H54 (cell line): ENCODE results near the gene PPDPF.
"Not testable (repeated sequence)": the region's sequence is repeated elsewhere in the genome, so short reads cannot be mapped to it uniquely, and the experiment has no call there.

ENCODE experiments used
- DNase-seq: peaks from one replicate; pipeline ENCODE4 v3.0.0; 2011; ENCODE audit warnings: low spot score, mixed read lengths; ENCODE audit not compliant: insufficient read length
- FAIRE-seq: peaks from 3 replicates; lab custom pipeline; 2011; peaks lifted over from hg19 to GRCh38; lab: Jason Lieb, UNC
- POLR2A ChIP-seq: IDR thresholded peaks from 2 replicates; pipeline ENCODE4 v1.6.1; 2011; ENCODE audit warnings: low read depth, mild to moderate bottlenecking, low read length

Gene PPDPF, protein sequence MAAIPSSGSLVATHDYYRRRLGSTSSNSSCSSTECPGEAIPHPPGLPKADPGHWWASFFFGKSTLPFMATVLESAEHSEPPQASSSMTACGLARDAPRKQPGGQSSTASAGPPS

DNA sequence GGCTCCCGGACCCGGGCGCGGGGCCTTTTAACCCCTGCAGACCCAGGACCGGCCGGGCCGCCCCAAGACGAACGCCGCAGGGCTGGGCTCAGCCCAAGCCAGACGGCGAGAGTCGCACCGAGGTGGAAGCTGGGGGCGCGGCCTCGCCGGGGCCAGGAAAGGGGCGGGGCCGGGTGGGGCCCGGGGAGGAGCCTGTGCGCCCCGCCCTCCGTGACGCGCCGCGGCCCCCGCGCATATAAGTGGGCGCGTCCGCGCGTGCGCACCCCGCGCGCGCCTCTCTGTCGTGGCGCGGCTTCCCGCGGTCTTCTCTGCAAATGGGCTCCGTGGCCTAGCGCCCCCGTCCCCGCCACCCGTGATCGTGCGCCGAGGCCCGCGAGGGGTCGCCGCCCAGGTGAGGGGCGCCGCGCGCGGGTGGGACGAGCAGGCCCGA is at the start of gene PPDPF:
PPDPF (plus strand) TSS at position 262 of the 430 bp plus-strand sequence. CDS start 544 bp downstream, outside the sequence.
- FAIRE-seq (no peak), DNase-seq (peak; percentile 85)
- peak; percentile 96 for TF ChIP-seq POLR2A

DNA sequence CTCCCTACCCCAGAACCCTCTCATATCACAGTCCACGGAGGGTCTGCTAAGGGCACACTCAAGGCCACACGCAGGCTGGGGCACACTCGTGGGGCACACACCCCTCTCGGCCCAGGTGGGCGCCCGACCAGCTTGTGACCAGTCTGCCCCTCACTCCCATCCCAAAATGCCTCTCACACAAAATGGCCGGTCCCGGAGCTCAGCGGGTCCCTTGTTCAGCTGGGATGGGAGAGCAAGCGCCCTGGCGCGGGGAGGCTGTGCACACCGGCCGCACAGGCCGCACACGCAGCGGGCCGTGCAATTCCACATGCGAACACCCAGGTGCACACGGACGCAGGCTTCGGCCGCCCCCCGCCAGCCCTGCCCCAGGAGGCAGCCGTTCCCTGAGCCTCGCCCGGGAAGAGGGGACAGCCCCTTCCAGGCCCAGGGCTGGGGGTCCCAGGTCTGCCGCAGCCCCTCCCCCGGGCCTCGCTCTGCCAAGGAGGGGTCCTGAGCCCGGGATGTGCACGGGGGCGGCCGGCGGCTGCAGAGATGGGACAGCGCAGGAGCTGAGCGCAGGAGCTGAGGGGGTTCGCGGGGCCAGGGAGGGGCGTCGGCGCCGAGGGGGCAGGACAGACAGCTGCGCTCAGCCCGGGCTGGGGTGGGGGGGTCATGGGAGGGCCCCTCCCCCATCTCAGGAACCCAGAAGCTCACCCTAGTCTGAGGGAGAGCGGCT is 49.4 kb upstream of the PPDPF start:
- TF ChIP-seq POLR2A = no peak
- no peak for DNase-seq

DNA sequence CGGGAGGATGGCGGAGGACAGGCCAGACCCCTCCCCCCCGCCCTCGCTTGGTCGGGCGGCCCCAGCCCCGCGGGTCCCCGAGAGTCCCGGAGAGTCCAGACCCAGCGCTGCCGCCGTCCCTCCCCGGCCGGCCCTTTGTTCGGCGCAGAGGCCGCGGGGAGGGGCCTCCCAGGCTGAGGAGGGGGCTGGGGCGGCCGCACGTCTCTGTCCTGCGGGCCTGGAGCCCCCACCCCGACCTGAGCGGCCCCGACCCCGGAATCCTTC is 48.9 kb upstream of the PPDPF start:
- no peak for TF ChIP-seq POLR2A
- DNase-seq = no peak
- no peak for FAIRE-seq

More for the DNA sequence above, 49.4 kb upstream of the PPDPF start:
- FAIRE-seq = no peak

DNA sequence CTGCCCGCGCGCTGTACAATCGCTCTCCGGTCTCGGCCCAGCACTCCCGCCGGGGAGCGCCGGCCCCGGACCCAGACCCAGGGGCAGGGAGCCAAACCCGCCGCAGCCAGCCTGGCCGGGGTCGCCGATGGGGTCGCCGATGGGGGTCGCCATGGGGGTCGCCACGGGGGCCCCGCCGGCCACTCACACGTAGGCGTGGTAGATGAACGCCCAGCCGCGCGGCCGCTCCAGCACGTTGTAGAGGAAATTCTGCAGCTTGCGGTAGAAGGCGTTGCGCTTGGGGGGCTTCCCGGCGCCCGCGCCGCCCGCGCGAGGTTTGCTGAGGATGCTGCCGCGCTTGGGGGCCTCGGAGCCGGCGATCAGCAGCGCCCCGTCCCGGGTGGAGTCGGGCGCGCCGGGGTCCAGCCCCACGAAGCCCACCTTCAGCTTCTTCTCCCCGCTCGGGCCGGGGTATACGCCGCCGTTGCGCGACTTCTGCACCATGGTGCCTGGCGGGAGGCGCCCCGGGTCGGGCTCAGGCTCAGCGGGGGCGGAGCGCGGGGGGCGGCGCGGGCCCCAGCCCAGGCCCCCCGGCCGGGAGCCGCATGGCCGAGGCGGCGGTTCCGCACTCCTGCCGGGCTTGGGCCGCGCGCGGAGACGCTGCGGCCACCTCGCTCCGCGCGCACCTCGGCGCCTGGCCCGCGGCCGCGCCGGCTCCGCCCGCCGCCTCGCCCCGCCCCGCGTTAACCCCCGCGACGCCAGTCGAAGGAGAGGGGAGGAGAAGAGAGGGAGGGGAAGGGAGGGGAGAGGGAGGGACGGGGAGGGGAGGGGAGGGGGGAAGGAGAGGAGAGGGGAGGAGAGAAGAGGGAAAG is 48.4 kb upstream of the PPDPF start, which contains the start of gene KCNQ2:
KCNQ2 (minus strand) TSS at position 675 of the 851 bp plus-strand sequence; CDS start at position 483, 192 bp downstream.
- DNase-seq = no peak
- TF ChIP-seq POLR2A = no peak
- FAIRE-seq = no peak

DNA sequence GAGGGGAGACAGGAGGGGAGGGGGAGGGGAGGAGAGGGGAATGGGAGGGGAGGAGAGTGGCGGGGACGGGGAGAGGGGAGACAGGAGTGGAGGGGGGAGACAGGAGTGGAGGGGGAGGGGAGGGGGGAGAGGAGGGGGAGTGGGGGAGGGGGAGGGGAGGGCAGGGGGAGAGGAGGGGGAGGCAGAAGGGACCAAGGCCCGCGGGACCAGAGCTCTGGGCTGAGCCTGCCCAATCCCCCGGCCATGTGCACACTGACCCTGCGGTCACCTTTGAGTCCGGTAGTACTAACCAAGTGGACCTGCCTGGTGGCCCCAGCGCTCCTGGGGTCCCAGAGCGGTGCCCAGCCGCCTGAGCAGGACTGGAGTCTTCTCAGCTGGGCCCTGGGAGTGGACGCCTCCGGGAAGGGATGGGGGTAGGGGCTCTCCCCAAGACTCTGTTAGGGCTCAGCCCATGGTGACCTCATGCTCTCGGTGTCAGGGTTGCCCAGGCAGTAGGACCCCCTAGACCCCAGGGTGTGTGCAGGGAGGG is 47.6 kb upstream of the PPDPF start:
- DNase-seq (no peak), FAIRE-seq (no peak)
- no peak for TF ChIP-seq POLR2A

DNA sequence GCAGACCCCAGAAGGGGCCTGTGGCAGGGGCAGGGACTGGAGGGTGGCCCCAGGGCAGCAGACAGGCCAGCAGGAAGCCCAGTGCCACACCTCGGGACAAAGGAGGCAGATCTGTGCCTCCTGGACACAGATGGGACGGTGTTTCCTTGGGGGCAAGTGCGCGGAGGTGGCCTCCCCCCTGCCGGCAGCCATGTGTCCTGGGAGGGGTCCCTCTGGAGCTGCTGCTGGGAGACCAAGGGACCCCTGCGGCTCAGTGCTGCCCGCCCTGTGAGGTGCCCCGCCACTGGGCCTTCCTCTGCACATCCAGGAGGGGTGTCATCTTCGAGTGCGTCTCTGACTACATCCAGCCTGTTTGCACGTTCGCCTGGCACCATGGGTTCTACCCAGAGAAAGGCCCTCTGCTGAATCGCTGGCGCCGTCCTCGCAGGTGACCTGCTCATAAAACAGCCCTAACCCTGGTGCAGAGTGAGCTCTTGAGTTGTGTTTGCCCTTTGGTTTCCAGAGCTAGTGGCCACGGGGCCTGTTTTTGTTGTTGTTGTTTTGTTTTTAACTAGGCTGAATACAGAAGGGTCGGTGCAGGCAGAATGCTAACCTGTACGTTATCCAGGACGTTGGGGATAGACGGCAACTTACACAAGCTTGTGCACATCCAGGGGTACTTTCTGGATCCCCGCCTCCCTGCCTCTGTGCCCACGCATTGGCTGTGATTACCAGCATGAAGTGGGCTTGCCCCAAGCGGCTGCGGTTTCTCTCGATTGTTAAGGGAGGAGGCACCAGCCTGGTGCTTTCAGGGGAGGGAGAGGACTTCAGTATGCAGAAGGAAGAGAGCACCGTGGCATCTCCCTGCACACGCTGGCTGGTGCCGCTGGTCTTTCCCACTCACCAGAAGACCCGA is 46.8 kb upstream of the PPDPF start:
- FAIRE-seq (no peak), DNase-seq (no peak)
- TF ChIP-seq POLR2A = no peak

DNA sequence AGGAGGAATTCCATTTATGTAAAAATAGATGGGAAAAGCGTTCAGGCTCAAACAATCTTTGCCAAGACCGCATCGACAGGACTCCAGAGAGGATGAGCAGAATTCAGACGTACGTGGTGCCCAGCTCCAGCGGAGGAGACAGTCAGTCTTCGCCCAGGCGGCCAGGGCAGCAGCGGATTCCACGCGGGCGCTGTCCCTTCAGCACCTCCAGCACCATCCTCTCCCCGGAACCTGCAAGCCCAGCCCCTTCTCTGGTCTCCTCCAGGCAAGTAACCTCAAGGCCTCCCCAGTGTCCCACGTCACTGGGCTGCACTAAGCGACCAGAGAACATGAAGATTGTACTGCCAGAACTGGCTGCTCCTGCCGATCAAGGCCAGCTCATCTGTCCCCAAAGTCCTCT is 45.4 kb upstream of the PPDPF start:
- TF ChIP-seq POLR2A = no peak
- no peak for DNase-seq
- no peak for FAIRE-seq

DNA sequence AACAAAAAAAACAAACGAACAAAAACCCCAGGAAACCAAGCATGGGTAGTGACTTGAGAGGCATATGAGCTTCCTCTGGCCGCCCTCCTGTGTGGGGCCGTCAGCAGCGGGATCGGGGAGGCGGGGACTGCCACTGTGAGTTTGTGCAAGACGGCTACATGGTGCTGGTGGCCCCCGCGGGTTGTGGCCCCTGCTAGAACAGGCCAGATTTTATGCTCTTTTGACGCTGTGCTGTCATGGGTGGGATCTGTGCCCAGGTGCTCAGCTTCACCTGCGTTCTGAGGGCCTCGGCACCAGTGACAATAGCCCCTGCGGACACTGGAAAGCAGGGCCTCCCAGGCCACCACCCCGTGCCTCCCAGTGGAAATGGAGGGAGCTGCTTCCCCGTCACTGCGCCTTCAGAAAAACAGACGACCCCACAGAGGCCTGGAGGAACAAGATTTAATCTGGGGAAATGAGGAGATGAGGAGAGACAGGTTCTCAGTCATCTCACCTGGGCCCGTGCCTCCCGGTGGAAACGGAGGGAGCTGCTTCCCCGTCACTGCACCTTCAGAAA is 43.4 kb upstream of the PPDPF start:
- TF ChIP-seq POLR2A = no peak
- DNase-seq (no peak), FAIRE-seq (no peak)

DNA sequence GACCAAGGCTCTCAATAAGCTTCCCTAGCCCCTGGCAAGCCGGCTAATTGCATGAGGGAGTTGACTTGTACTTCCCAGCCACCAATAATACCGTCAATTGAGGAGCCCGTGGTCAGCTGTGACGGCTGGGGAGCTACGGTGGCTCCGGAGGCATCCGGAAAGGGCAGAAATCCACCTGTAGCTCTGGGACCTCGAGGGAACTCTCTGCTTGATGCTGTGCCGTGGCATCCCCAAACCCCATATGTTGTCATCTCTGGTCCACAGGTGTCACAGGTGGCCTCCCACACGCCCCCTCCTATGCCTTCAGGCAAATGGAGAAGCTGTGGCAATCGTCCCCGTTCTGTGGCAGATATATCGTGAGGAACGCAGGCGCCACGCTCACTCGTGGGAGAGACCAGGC is 42.6 kb upstream of the PPDPF start:
- DNase-seq (no peak), FAIRE-seq (no peak)
- no peak for TF ChIP-seq POLR2A

DNA sequence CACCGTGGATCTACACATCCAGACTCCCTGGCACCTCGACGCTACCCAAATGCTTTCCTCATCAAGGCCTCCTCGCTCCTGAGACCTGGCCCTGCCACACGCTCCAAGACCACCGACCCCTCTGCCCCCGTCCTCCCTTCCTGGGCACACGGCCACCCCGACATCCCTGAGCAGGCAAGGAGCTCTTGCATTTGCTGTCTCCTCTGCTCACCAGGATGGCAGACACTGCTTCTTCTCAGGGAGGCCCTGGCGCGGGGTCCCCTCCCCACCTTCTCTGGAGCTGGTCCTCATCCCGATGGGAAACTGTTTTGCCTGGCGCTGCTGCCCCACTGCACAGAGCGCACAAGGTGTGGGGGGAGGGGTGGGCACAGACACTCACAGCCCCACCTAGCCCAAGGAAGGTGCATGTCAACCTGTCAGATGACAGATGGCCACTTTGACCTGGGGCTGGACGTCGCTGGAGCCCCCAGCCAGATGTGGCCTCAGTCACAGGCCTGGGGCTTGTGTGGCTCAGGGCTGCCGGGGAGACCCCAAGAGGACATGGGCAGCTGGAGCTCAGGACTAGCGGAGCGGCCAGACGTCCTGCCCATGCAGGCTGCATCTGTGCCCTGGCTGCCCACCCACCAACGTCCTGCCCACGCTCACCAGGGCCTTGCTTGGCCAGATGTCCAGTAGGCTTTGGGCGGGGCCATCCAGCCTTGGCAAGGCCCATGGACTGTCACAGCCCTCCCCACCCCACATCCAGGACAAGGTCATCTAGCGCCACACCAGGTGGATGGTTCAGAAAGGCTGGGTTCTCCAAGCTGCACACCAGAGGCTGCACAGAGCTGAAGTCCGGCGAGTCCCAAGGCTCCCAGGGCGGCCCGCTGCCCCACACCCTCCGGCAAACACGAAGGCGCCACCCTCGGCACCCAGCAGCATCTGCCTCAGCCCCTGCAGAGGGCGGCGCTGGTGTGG is 41.9 kb upstream of the PPDPF start:
- TF ChIP-seq POLR2A = no peak
- no peak for FAIRE-seq
- no peak for DNase-seq

DNA sequence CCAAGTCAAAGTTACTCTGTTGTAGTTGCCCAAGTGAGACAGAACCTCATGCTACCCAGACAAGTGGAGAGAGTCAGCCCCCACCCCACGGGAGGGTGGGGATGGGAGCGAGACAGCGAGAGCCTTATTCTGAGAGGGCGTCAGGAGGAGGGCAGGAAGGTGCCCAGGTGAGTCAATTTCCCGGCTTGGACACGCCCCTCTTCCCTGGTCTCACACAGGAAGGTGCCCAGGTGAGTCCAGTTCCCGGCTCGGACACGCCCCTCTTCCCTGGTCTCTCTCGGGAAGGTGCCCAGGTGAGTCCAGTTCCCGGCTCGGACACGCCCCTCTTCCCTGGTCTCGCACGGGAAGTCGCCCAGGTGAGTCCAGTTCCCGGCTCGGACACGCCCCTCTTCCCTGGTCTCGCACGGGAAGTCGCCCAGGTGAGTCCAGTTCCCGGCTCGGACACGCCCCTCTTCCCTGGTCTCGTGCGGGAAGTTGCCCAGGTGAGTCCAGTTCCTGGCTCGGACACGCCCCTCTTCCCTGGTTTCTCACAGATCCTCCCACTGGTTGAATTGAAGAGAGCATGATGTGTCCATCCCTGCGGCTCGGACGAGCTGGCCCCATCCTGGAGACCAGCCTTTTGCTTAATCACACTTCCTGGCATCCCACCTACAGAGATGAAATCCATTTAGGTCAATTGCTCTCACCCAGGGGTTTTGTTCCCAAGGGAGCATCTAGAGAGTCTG is 40.7 kb upstream of the PPDPF start:
- FAIRE-seq, DNase-seq: not testable (repeated sequence)
